Esophagus muscularis mucosa (tissue), 4 donors: Measurements from ENCODE around the gene CT45A5. TPM values are rescaled to one million over a fixed set of nuclear protein-coding genes. Genes with fewer than 3 reads are reported as not detected.
"Not testable (repeated sequence)": the region's sequence is repeated elsewhere in the genome, so short reads cannot be mapped to it uniquely, and the experiment has no call there.

Source experiments
- DNase-seq: peaks from one replicate; pipeline ENCODE4 v3.0.0-alpha.2; 2017; ENCODE audit errors: extremely low spot score
- H3K27ac ChIP-seq, 4 donors: fragments of 200-600 bp; sonication (generic); replicated peaks in 1 of 4; 1 replicate in 3 of 4; 2 replicates in 1 of 4; pipeline ENCODE4 v1.5.1; 2016 to 2019; ENCODE audit warnings: mild to moderate bottlenecking in 1 of 4
- H3K27me3 ChIP-seq, 4 donors: fragments of 200-600 bp; sonication (generic); one replicate each; pipeline versions ENCODE4 v1.5.1 to v1.6.0; 2016 to 2019
- H3K36me3 ChIP-seq, 4 donors: fragments of 200-600 bp; sonication (generic); one replicate each; pipeline ENCODE4 v1.5.1; 2016 to 2019
- H3K4me1 ChIP-seq, 4 donors: fragments of 200-600 bp; sonication (generic); one replicate each; pipeline ENCODE4 v1.5.1; 2016 to 2019
- H3K4me3 ChIP-seq, 4 donors: fragments of 200-600 bp; sonication (generic); 1 replicate in 2 of 4; 2 replicates in 2 of 4; pipeline ENCODE4 v1.5.1; 2016 to 2019; ENCODE audit warnings: mild to moderate bottlenecking in 4 of 4, moderate library complexity in 1 of 4
- H3K9me3 ChIP-seq, 4 donors: fragments of 200-600 bp; sonication (generic); 1 replicate in 3 of 4; 2 replicates in 1 of 4; pipeline ENCODE4 v1.5.1; 2016 to 2019
- EP300 ChIP-seq: sonication (generic); formaldehyde crosslinking; IDR thresholded peaks from one replicate; pipeline ENCODE4 v1.6.1; 2017; ENCODE audit warnings: antibody characterized with exemption
- POLR2A ChIP-seq: fragments of 450-650 bp; IDR thresholded peaks from one replicate; pipeline ENCODE4 v1.6.1; 2017; ENCODE audit warnings: antibody characterized with exemption, moderate library complexity, mild to moderate bottlenecking, low read depth
- POLR2AphosphoS5 ChIP-seq, 2 donors: sonication (generic); formaldehyde crosslinking; IDR thresholded peaks; one replicate each; pipeline ENCODE4 v1.6.1; 2017; ENCODE audit warnings: antibody characterized with exemption in 2 of 2
- WGBS: methylation state at CpG from one replicate; pipeline ENCODE4 v1.1.5; 2018; 5-methylcytosine and 5-hydroxymethylcytosine counted together
- intact Hi-C: fragments of 100-400 bp; cut with DNase I; formaldehyde crosslinking; loops from one replicate; pipeline ENCODE4 v1.15.1; 2023
- total RNA-seq, 4 donors: library from RNA; depleted of rRNA; stranded (reverse); fragments of >200 nt; gene quantifications; one replicate each; pipeline versions ENCODE4 v1.1.0 to v1.2.1, GENCODE V29; 2016
- TF ChIP-seq, protein P1 (sequence below), 3 experiments: fragments of 200-600 bp in 2 of 3; fragments of 450-650 bp in 1 of 3; sonication (generic) in 2 of 3; IDR thresholded peaks; one replicate each; pipeline ENCODE4 v1.5.1; 2017 to 2019; ENCODE audit warnings: antibody characterized with exemption in 3 of 3, mild to moderate bottlenecking in 2 of 3, moderate library complexity in 1 of 3

The CT45A5 gene, protein sequence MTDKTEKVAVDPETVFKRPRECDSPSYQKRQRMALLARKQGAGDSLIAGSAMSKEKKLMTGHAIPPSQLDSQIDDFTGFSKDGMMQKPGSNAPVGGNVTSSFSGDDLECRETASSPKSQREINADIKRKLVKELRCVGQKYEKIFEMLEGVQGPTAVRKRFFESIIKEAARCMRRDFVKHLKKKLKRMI
- not detected for total RNA-seq

DNA sequence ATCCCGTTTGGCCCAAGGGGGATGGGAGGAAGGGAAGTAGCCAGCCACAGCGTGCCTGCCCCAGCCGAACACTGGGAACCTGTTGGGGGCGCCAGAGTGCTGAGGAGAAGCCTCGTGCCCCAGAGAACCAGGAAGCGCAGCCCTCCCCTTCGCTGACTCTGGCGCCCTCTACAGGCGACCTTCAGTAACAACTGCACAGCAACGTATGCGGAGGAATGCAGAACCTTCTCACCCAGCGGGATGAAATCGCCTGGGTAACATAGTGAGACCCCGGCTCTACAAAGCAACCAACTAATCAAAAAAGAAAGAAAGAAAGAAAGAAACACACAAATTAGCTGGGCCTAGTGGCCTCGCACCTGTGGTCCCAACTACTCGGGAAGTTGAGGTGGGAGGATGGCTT is at the start of gene CT45A5:
TSS of gene CT45A5 (minus strand) at position 101 of the 400 bp plus-strand sequence. CDS start 3,774 bp downstream, outside the sequence.
- H3K36me3 ChIP-seq, H3K4me1 ChIP-seq, H3K27ac ChIP-seq, H3K4me3 ChIP-seq, DNase-seq, intact Hi-C loops, H3K27me3 ChIP-seq, H3K9me3 ChIP-seq: not testable (repeated sequence)
- no CpG with 5 or more reads among the region's 16 CpGs for WGBS

- DNase-seq, H3K4me3 ChIP-seq, intact Hi-C loops, H3K4me1 ChIP-seq, H3K27me3 ChIP-seq, H3K27ac ChIP-seq, H3K9me3 ChIP-seq, H3K36me3 ChIP-seq: not testable (repeated sequence)
- no CpG with 5 or more reads among the region's 17 CpGs for WGBS
These were observed 34.6 kb upstream of the CT45A5 start, which contains the start of gene CT45A2 for GRCh38 chrX:135819912-135820311. TSS of gene CT45A2 (minus strand) at chrX:135820012. CDS start at chrX:135816265, 3,747 bp downstream.

DNA sequence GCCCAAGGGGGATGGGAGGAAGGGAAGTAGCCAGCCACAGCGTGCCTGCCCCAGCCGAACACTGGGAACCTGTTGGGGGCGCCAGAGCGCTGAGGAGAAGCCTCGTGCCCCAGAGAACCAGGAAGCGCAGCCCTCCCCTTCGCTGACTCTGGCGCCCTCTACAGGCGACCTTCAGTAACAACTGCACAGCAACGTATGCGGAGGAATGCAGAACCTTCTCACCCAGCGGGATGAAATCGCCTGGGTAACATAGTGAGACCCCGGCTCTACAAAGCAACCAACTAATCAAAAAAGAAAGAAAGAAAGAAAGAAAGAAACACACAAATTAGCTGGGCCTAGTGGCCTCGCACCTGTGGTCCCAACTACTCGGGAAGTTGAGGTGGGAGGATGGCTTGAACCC is 17.4 kb upstream of the CT45A5 start, which contains the start of gene CT45A6:
TSS of gene CT45A6 (minus strand) at position 101 of the 400 bp plus-strand sequence. CDS start 3,794 bp downstream, outside the sequence.
- H3K36me3 ChIP-seq, intact Hi-C loops, H3K9me3 ChIP-seq, DNase-seq, H3K4me3 ChIP-seq, H3K4me1 ChIP-seq, H3K27me3 ChIP-seq, H3K27ac ChIP-seq: not testable (repeated sequence)
- no CpG with 5 or more reads among the region's 16 CpGs for WGBS

- intact Hi-C loops, DNase-seq, H3K4me3 ChIP-seq, H3K27ac ChIP-seq, H3K36me3 ChIP-seq, H3K27me3 ChIP-seq, H3K9me3 ChIP-seq, H3K4me1 ChIP-seq: not testable (repeated sequence)
- no CpG with 5 or more reads among the region's 17 CpGs for WGBS
These were observed 17.2 kb downstream of the CT45A5 start, which contains the start of gene CT45A3 for GRCh38 chrX:135768091-135768490. TSS of gene CT45A3 (minus strand) at chrX:135768191. CDS start at chrX:135764444, 3,747 bp downstream.

GRCh38 chrX:135744739-135745138 is 40.6 kb downstream of the CT45A5 start:
- H3K27me3 ChIP-seq, H3K4me1 ChIP-seq, H3K36me3 ChIP-seq, H3K9me3 ChIP-seq, H3K4me3 ChIP-seq, DNase-seq, H3K27ac ChIP-seq, intact Hi-C loops: not testable (repeated sequence)
- 87% methylated on average over 4 of the region's 4 CpGs for WGBS

DNA sequence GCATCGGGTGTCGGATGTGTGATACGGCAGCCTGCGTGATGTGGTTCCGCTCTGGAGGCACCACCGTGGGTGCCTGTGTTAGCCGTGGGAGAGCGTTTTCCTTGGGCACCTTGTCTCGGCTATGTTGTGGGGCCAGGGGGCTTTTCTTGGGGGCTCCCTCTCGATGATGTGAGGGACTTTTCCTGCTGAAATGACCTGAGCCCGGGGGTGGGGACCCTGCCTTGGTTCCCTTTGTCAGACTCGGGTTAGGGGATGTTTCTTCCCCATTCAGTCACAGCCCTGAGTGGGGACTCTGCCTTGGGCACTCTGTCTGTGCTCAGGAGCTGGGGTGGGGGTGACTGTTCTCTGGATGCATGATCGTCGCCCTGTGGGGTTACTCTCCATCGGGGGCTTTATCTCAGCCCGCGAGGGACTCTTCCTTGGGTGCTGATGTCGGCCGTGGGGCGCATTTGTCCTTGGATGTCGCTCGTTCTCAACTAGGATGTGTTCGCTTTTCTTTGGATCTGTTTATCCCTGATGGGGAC is 44.0 kb downstream of the CT45A5 start:
- no peak for DNase-seq
- H3K36me3 ChIP-seq: no peaks in the 10 kb centered on the region
- no peaks in the 10 kb centered on the region for H3K27me3 ChIP-seq
- TF ChIP-seq EP300 (no peak), POLR2AphosphoS5 (IDR thresholded peaks at IDR 0.05) (no peak), POLR2A (no peak)
- TF ChIP-seq, protein P1, sequence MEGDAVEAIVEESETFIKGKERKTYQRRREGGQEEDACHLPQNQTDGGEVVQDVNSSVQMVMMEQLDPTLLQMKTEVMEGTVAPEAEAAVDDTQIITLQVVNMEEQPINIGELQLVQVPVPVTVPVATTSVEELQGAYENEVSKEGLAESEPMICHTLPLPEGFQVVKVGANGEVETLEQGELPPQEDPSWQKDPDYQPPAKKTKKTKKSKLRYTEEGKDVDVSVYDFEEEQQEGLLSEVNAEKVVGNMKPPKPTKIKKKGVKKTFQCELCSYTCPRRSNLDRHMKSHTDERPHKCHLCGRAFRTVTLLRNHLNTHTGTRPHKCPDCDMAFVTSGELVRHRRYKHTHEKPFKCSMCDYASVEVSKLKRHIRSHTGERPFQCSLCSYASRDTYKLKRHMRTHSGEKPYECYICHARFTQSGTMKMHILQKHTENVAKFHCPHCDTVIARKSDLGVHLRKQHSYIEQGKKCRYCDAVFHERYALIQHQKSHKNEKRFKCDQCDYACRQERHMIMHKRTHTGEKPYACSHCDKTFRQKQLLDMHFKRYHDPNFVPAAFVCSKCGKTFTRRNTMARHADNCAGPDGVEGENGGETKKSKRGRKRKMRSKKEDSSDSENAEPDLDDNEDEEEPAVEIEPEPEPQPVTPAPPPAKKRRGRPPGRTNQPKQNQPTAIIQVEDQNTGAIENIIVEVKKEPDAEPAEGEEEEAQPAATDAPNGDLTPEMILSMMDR (IDR thresholded peaks at IDR 0.05): no peak
- 85% methylated on average over 22 of the region's 23 CpGs for WGBS
- intact Hi-C loops: no loop called here
- no peak overlapping the region for H3K27ac ChIP-seq
- H3K4me1 ChIP-seq: no peaks in the 10 kb centered on the region
- no peaks in the 10 kb centered on the region for H3K9me3 ChIP-seq
- no peak overlapping the region for H3K4me3 ChIP-seq

DNA sequence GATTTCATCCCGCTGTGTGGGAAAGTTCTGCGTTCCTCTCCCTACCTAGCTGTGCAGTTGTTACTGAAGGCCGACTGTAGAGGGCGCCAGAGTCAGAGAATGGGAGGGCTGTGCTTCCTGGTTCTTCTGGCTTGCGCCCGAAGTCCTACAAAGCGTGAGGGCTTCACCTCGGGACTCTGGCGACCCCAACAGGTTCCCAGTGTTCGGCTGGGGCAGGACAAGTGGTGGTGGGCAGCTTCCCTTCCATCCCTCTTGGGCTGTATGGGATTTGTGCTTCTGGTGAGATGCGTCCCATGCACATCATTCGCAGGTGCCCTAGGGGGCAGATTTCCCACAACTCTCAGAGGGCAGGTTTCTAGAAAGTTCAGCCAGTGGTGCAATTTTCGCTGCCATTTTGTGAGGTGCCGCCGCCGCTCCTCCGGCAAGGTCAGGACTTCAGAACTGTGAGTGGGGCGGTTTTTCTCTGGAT is 44.6 kb downstream of the CT45A5 start:
- no peak overlapping the region for H3K27ac ChIP-seq
- WGBS: 70% methylated on average over 12 of the region's 18 CpGs
- no peak for DNase-seq
- no peaks in the 10 kb centered on the region for H3K36me3 ChIP-seq
- no peak overlapping the region for H3K4me3 ChIP-seq
- no peaks in the 10 kb centered on the region for H3K27me3 ChIP-seq
- no peaks in the 10 kb centered on the region for H3K4me1 ChIP-seq
- intact Hi-C loops: no loop called here
- no peak for TF ChIP-seq POLR2A
- no peaks in the 10 kb centered on the region for H3K9me3 ChIP-seq
